Measurements from ENCODE around the gene RASSF8. TPM values are rescaled to one million over a fixed set of nuclear protein-coding genes. Genes with fewer than 3 reads are reported as not detected.

Gene RASSF8
- total RNA-seq, 4 donors from 2014 or later: 13.1 to 332 (median 23.5) TPM

- no peak for TF ChIP-seq POLR2A (IDR thresholded peaks at IDR 0.05)
- no peak for TF ChIP-seq POLR2AphosphoS5 (IDR thresholded peaks at IDR 0.05)
- TF ChIP-seq CTCF (IDR thresholded peaks at IDR 0.05): no peak
- Histone ChIP-seq H3K27me3 (no peaks in the 10 kb centered on the region), H3K36me3 (no peaks in the 10 kb centered on the region), H3K4me1 (peaks cover 0 to 24% (median 5%) of the 10 kb centered on the region in 4 donors), H3K9me3 (no peaks in the 10 kb centered on the region), H3K4me3 (no peak overlapping the region), H3K27ac (peak overlapping the region; percentile 68 to 80 (median 74))
- intact Hi-C loops (cut with DNase I; ENCODE audit: low total_unique reads): no loop called here
- in situ Hi-C loops (cut with MboI; ENCODE audit: low pct_ligation_motif_present in 1 of 4, low pct_unique_long_range_greater_than_20kb in 1 of 4, low sequenced_read_pairs in 3 of 4): loop anchor here in 2 of 4 donors (25.0 kb wide), 1 partner anchor 573 kb away; no protein-coding TSS in a partner anchor
- WGBS, 2 donors (ENCODE audit: low coverage in 1 of 2): 67 to 75% methylated on average over 3 to 6 of the region's 6 CpGs
- no peak for DNase-seq
Measured at GRCh38 chr12:26010293-26010821, 51.9 kb downstream of the RASSF8 start.

- intact Hi-C loops (cut with DNase I; ENCODE audit: low total_unique reads) (no loop called here), in situ Hi-C loops (cut with MboI; ENCODE audit: low pct_ligation_motif_present in 1 of 4, low pct_unique_long_range_greater_than_20kb in 1 of 4, low sequenced_read_pairs in 3 of 4) (loop anchor here in 2 of 4 donors (25.0 kb wide), 1 partner anchor 574 kb away; no protein-coding TSS in a partner anchor)
- Histone ChIP-seq H3K36me3 (no peaks in the 10 kb centered on the region), H3K4me3 (no peak overlapping the region), H3K9me3 (no peaks in the 10 kb centered on the region), H3K4me1 (peaks cover 0 to 24% (median 5%) of the 10 kb centered on the region in 4 donors), H3K27ac (peak overlapping the region; percentile 68 to 80 (median 74)), H3K27me3 (no peaks in the 10 kb centered on the region)
- DNase-seq: no peak
- 38 to 56% methylated on average over 1 to 2 of the region's 2 CpGs for WGBS, 2 donors (ENCODE audit: low coverage in 1 of 2)
- peak; percentile 45 to 63 (median 51) for TF ChIP-seq POLR2AphosphoS5 (IDR thresholded peaks at IDR 0.05)
- TF ChIP-seq CTCF (IDR thresholded peaks at IDR 0.05): no peak
- TF ChIP-seq EP300 (IDR thresholded peaks at IDR 0.05; ENCODE audit: low read depth): no peak
- TF ChIP-seq POLR2A (IDR thresholded peaks at IDR 0.05): no peak
Measured at GRCh38 chr12:26011099-26011498, 52.6 kb downstream of the RASSF8 start.

GRCh38 chr12:26014085-26014484 is 55.6 kb downstream of the RASSF8 start:
- Histone ChIP-seq H3K36me3 (no peaks in the 10 kb centered on the region), H3K9me3 (no peaks in the 10 kb centered on the region), H3K27ac (peak overlapping the region in 2 of 4 donors; percentile 6 to 9), H3K4me3 (no peak overlapping the region), H3K27me3 (no peaks in the 10 kb centered on the region), H3K4me1 (peaks cover 0 to 29% (median 4%) of the 10 kb centered on the region in 4 donors)
- no peak for TF ChIP-seq POLR2A (IDR thresholded peaks at IDR 0.05)
- TF ChIP-seq CTCF (IDR thresholded peaks at IDR 0.05): no peak
- no peak for TF ChIP-seq POLR2AphosphoS5 (IDR thresholded peaks at IDR 0.05)
- TF ChIP-seq EP300 (IDR thresholded peaks at IDR 0.05; ENCODE audit: low read depth): no peak
- intact Hi-C loops (cut with DNase I; ENCODE audit: low total_unique reads) (no loop called here), in situ Hi-C loops (cut with MboI; ENCODE audit: low pct_ligation_motif_present in 1 of 4, low pct_unique_long_range_greater_than_20kb in 1 of 4, low sequenced_read_pairs in 3 of 4) (loop anchor here in 2 of 4 donors (25.0 kb wide), 1 partner anchor 577 kb away; no protein-coding TSS in a partner anchor)
- 77 to 88% methylated on average over 5 to 6 of the region's 6 CpGs for WGBS, 2 donors (ENCODE audit: low coverage in 1 of 2)
- no peak for DNase-seq

- Histone ChIP-seq H3K9me3 (no peaks in the 10 kb centered on the region), H3K4me3 (no peak overlapping the region), H3K4me1 (peaks cover 0 to 6% (median 0%) of the 10 kb centered on the region in 4 donors), H3K36me3 (no peaks in the 10 kb centered on the region), H3K27me3 (no peaks in the 10 kb centered on the region), H3K27ac (no peak overlapping the region)
- no peak for DNase-seq
- whole genome bisulfite sequencing, 2 donors (ENCODE audit: low coverage in 1 of 2): 83 to 90% methylated on average over 2 of the region's 2 CpGs
- TF ChIP-seq EP300 (IDR thresholded peaks at IDR 0.05; ENCODE audit: low read depth) (no peak), POLR2AphosphoS5 (IDR thresholded peaks at IDR 0.05) (no peak), POLR2A (IDR thresholded peaks at IDR 0.05) (no peak)
- intact Hi-C loops (cut with DNase I; ENCODE audit: low total_unique reads) (no loop called here), in situ Hi-C loops (cut with MboI; ENCODE audit: low pct_ligation_motif_present in 1 of 4, low pct_unique_long_range_greater_than_20kb in 1 of 4, low sequenced_read_pairs in 3 of 4) (loop anchor here in 2 of 4 donors (25.0 kb wide), 1 partner anchor 579 kb away; no protein-coding TSS in a partner anchor)
Measured at GRCh38 chr12:26016516-26016915, 58.0 kb downstream of the RASSF8 start.
